Measurements from ENCODE around the gene MITF.

DNA sequence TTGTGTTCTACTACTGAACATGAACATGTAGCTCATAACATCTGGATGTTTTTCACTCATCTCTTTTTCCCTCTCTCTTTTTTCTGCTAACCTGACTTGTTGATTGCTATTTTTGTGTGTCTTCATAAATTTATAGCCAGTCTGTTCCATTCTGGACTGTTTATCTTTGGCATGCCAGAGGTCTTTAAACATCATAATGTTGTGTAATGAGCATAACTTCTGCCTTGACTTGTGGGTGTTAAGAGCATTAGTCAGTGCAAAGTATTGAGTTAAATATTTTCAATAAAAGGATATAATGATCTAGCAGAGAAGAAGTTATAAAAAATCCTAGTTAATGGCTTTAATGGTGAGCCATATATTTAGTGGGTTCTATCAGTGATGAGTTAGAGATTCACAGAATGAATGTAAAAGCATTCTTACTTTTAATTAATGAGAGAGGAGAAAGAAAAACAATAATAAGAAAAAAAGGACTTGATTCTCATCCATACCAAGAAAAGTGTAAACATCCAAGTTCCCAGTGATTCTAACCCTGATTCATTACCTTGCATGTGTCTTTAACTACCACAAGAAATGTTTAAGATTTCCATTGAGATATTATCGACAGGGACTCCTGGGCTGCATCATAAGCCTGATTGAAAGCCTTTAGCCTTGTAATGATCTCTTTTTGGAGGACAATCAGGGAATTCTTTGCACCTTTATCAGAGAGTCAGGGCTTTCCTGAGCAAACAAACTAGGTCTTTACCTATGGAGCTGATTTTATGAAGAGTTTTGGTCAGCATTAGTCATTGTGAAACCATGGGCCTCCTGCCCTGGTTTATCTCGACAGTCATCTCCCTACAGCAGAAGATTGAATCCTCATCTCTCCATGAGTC lies 22.9 kb downstream of the MITF start:
- TF ChIP-seq, protein P1, sequence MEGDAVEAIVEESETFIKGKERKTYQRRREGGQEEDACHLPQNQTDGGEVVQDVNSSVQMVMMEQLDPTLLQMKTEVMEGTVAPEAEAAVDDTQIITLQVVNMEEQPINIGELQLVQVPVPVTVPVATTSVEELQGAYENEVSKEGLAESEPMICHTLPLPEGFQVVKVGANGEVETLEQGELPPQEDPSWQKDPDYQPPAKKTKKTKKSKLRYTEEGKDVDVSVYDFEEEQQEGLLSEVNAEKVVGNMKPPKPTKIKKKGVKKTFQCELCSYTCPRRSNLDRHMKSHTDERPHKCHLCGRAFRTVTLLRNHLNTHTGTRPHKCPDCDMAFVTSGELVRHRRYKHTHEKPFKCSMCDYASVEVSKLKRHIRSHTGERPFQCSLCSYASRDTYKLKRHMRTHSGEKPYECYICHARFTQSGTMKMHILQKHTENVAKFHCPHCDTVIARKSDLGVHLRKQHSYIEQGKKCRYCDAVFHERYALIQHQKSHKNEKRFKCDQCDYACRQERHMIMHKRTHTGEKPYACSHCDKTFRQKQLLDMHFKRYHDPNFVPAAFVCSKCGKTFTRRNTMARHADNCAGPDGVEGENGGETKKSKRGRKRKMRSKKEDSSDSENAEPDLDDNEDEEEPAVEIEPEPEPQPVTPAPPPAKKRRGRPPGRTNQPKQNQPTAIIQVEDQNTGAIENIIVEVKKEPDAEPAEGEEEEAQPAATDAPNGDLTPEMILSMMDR (IDR thresholded peaks at IDR 0.05; ENCODE audit: low read depth, low read length, missing input control), result no peak
- TF ChIP-seq FOXA1 (IDR thresholded peaks at IDR 0.05) (no peak), TAF1 (conservative IDR thresholded peaks at IDR 0.05) (no peak), YY1 (IDR thresholded peaks at IDR 0.05) (no peak), SP1 (IDR thresholded peaks at IDR 0.05) (no peak), JUND (IDR thresholded peaks at IDR 0.05) (no peak), GABPA (IDR thresholded peaks at IDR 0.05 in 1 of 2, conservative IDR thresholded peaks at IDR 0.05 in 1 of 2) (no peak), RAD21 (IDR thresholded peaks at IDR 0.05) (no peak), RXRA (IDR thresholded peaks at IDR 0.05) (no peak)
- TF ChIP-seq, protein P2, sequence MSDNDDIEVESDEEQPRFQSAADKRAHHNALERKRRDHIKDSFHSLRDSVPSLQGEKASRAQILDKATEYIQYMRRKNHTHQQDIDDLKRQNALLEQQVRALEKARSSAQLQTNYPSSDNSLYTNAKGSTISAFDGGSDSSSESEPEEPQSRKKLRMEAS (IDR thresholded peaks at IDR 0.05), result no peak
- TF ChIP-seq, protein P3, sequence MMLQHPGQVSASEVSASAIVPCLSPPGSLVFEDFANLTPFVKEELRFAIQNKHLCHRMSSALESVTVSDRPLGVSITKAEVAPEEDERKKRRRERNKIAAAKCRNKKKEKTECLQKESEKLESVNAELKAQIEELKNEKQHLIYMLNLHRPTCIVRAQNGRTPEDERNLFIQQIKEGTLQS (IDR thresholded peaks at IDR 0.05), result no peak
- TF ChIP-seq, protein P4, sequence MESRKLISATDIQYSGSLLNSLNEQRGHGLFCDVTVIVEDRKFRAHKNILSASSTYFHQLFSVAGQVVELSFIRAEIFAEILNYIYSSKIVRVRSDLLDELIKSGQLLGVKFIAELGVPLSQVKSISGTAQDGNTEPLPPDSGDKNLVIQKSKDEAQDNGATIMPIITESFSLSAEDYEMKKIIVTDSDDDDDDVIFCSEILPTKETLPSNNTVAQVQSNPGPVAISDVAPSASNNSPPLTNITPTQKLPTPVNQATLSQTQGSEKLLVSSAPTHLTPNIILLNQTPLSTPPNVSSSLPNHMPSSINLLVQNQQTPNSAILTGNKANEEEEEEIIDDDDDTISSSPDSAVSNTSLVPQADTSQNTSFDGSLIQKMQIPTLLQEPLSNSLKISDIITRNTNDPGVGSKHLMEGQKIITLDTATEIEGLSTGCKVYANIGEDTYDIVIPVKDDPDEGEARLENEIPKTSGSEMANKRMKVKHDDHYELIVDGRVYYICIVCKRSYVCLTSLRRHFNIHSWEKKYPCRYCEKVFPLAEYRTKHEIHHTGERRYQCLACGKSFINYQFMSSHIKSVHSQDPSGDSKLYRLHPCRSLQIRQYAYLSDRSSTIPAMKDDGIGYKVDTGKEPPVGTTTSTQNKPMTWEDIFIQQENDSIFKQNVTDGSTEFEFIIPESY (IDR thresholded peaks at IDR 0.05), result no peak
- TF ChIP-seq, protein P5, sequence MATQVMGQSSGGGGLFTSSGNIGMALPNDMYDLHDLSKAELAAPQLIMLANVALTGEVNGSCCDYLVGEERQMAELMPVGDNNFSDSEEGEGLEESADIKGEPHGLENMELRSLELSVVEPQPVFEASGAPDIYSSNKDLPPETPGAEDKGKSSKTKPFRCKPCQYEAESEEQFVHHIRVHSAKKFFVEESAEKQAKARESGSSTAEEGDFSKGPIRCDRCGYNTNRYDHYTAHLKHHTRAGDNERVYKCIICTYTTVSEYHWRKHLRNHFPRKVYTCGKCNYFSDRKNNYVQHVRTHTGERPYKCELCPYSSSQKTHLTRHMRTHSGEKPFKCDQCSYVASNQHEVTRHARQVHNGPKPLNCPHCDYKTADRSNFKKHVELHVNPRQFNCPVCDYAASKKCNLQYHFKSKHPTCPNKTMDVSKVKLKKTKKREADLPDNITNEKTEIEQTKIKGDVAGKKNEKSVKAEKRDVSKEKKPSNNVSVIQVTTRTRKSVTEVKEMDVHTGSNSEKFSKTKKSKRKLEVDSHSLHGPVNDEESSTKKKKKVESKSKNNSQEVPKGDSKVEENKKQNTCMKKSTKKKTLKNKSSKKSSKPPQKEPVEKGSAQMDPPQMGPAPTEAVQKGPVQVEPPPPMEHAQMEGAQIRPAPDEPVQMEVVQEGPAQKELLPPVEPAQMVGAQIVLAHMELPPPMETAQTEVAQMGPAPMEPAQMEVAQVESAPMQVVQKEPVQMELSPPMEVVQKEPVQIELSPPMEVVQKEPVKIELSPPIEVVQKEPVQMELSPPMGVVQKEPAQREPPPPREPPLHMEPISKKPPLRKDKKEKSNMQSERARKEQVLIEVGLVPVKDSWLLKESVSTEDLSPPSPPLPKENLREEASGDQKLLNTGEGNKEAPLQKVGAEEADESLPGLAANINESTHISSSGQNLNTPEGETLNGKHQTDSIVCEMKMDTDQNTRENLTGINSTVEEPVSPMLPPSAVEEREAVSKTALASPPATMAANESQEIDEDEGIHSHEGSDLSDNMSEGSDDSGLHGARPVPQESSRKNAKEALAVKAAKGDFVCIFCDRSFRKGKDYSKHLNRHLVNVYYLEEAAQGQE (IDR thresholded peaks at IDR 0.05), result no peak
